B cell (primary cell): ENCODE results near the gene HAVCR2. TPM values are rescaled to one million over a fixed set of nuclear protein-coding genes. Genes with fewer than 3 reads are reported as not detected.

Experiments used
- ATAC-seq: fragments of 200-7000 bp; cut with Tn5 transposase; one replicate; pipeline ENCODE4 v1.10.0; 2021; ENCODE audit warnings: low read depth, mild to moderate bottlenecking, moderate number of reproducible peaks, moderate library complexity
- CTCF ChIA-PET: fragments of 350-600 bp; sonication (Branson Sonifier 250); formaldehyde crosslinking; loops from one replicate; lab custom pipeline; 2021; ENCODE audit warnings: antibody characterized with exemption, inconsistent platforms; lab: Charles Lee
- POLR2A ChIA-PET: fragments of 350-600 bp; sonication (Branson Sonifier 250); formaldehyde crosslinking; loops from one replicate; lab custom pipeline; 2021; ENCODE audit warnings: antibody characterized with exemption; lab: Charles Lee
- DNase-seq: peaks from one replicate; pipeline ENCODE4 v3.0.0; 2013
- H2AFZ ChIP-seq: 2 replicates; pipeline ENCODE4 v1.6.1; 2012; ENCODE audit warnings: mild to moderate bottlenecking, low read depth, low read length; ENCODE audit not compliant: insufficient read depth, poor library complexity, severe bottlenecking
- H3K27ac ChIP-seq, 2 donors: 1 replicate in 1 of 2; 2 replicates in 1 of 2; pipeline ENCODE4 v1.5.1; 2012 to 2013; ENCODE audit warnings: low read length in 2 of 2, mild to moderate bottlenecking in 2 of 2, moderate library complexity in 1 of 2
- H3K27me3 ChIP-seq, 4 experiments: fragments of 200-600 bp in 1 of 4; sonication (generic) in 1 of 4; replicated peaks in 1 of 4; 1 replicate in 2 of 4; 2 replicates in 2 of 4; pipeline versions ENCODE4 v1.6.1 to v1.7.0; 2013 to 2016; ENCODE audit warnings: low read length in 3 of 4, mild to moderate bottlenecking in 2 of 4, mixed read lengths in 1 of 4, moderate library complexity in 1 of 4; ENCODE audit not compliant: insufficient read depth in 4 of 4, control insufficient read depth in 3 of 4; ENCODE audit errors: control extremely low read depth in 1 of 4
- H3K36me3 ChIP-seq, 2 experiments: replicated peaks in 1 of 2; 1 replicate in 1 of 2; 2 replicates in 1 of 2; pipeline versions ENCODE4 v1.6.1 to v1.7.1; 2013; ENCODE audit warnings: low read length in 1 of 2; ENCODE audit not compliant: insufficient read depth in 2 of 2, control insufficient read depth in 1 of 2; ENCODE audit errors: control extremely low read depth in 1 of 2, extremely low read depth in 1 of 2
- H3K4me1 ChIP-seq, 2 donors: fragments of 200-600 bp in 1 of 2; sonication (generic) in 1 of 2; 1 replicate in 1 of 2; 2 replicates in 1 of 2; pipeline versions ENCODE4 v1.5.1 to v1.6.1; 2013 to 2017; ENCODE audit warnings: low read length in 2 of 2; ENCODE audit not compliant: control insufficient read depth in 2 of 2, insufficient read depth in 2 of 2
- H3K4me2 ChIP-seq: replicated peaks from 2 replicates; pipeline ENCODE3; 2012; ENCODE audit warnings: mild to moderate bottlenecking, low read depth, low read length; ENCODE audit not compliant: poor library complexity, severe bottlenecking
- H3K4me3 ChIP-seq, 5 experiments: fragments of 200-600 bp in 1 of 5; sonication (generic) in 1 of 5; 1 replicate in 3 of 5; 2 replicates in 2 of 5; pipeline versions ENCODE4 v1.5.1 to v1.7.0; 2011 to 2016; ENCODE audit warnings: low read length in 4 of 5, mild to moderate bottlenecking in 4 of 5, low read depth in 2 of 5, control low read depth in 1 of 5, moderate library complexity in 1 of 5; ENCODE audit not compliant: insufficient read depth in 1 of 5; ENCODE audit errors: control extremely low read depth in 1 of 5, extremely low read depth in 1 of 5
- H3K79me2 ChIP-seq: fragments of 200-600 bp; sonication (generic); one replicate; pipeline ENCODE4 v1.6.0; 2016; ENCODE audit warnings: low read length; ENCODE audit not compliant: control insufficient read depth, insufficient read depth
- H3K9ac ChIP-seq: fragments of 200-600 bp; sonication (generic); 2 replicates; pipeline ENCODE4 v1.6.1; 2017; ENCODE audit warnings: mild to moderate bottlenecking, low read length, moderate library complexity
- H3K9me3 ChIP-seq, 3 donors: one replicate each; pipeline versions ENCODE4 v1.6.1 to v1.7.1; 2013; ENCODE audit warnings: low read length in 2 of 3; ENCODE audit not compliant: control insufficient read depth in 2 of 3, insufficient read depth in 1 of 3; ENCODE audit errors: control extremely low read depth in 1 of 3
- H4K20me1 ChIP-seq: 2 replicates; pipeline ENCODE4 v1.6.0; 2012; ENCODE audit warnings: mild to moderate bottlenecking, low read length; ENCODE audit not compliant: insufficient read depth, control insufficient read depth, poor library complexity, severe bottlenecking
- H3K27ac Mint-ChIP-seq: one replicate; pipeline ENCODE4 v1.8.0; 2021; ENCODE audit warnings: mixed read lengths
- H3K27me3 Mint-ChIP-seq: one replicate; pipeline ENCODE4 v1.8.0; 2021; ENCODE audit warnings: mixed read lengths
- H3K4me1 Mint-ChIP-seq: one replicate; pipeline ENCODE4 v1.8.0; 2021; ENCODE audit warnings: mixed read lengths
- H3K4me3 Mint-ChIP-seq: one replicate; pipeline ENCODE4 v1.8.0; 2021; ENCODE audit warnings: mixed read lengths
- H3K9me3 Mint-ChIP-seq: one replicate; pipeline ENCODE4 v1.8.0; 2022; ENCODE audit warnings: mixed read lengths; ENCODE audit not compliant: insufficient read depth
- CTCF ChIP-seq: fragments of 200-600 bp; IDR thresholded peaks from one replicate; pipeline ENCODE4 v1.8.0; 2022; ENCODE audit warnings: antibody characterized with exemption, mild to moderate bottlenecking
- EZH2 ChIP-seq: IDR thresholded peaks from 2 replicates; pipeline ENCODE4 v1.6.1; 2012; ENCODE audit warnings: borderline replicate concordance, low read depth, mild to moderate bottlenecking, moderate library complexity, low read length; ENCODE audit not compliant: insufficient read depth, poor library complexity, severe bottlenecking
- WGBS: methylation state at CpG from one replicate; pipeline ENCODE4 v1.1.5; 2013; ENCODE audit warnings: missing lambda C conversion rate; ENCODE audit not compliant: insufficient coverage; 5-methylcytosine and 5-hydroxymethylcytosine counted together
- intact Hi-C: fragments of 100-400 bp; cut with micrococcal nuclease; formaldehyde crosslinking; loops from one replicate; pipeline ENCODE4 v1.10.0; 2022
- polyA plus RNA-seq: library from polyadenylated mRNA; depleted of rRNA; stranded (reverse); fragments of >200 nt; gene quantifications from 2 replicates; pipeline ENCODE4 v1.2.3, GENCODE V29; 2012
- total RNA-seq, 2 donors: library from RNA; stranded (reverse); fragments of 120-200 nt in 1 of 2; gene quantifications; 1 replicate in 1 of 2; 2 replicates in 1 of 2; pipeline versions ENCODE4 v1.2.3 to v1.2.4, GENCODE V29; 2013 to 2022

Gene HAVCR2
- total and polyA plus RNA-seq, 2 donors (not counting 1 experiment from before 2014, with no cell fraction given) = 0.64 to 2.3 TPM

GRCh38 chr5:157100140-157100679, 8.6 kb downstream of the HAVCR2 start:
- DNase-seq (no peak), ATAC-seq (no peak)
- H3K27ac ChIP-seq = no peak overlapping the region
- H3K27me3 ChIP-seq = no peaks in the 10 kb centered on the region
- TF ChIP-seq CTCF (no peak), EZH2 (no peak)
- 20% methylated on average over 1 of the region's 2 CpGs for WGBS
- no peak overlapping the region for H3K4me3 Mint-ChIP-seq
- H3K9ac ChIP-seq = no peak overlapping the region
- H2AFZ ChIP-seq = no peak overlapping the region
- no peak overlapping the region for H3K27ac Mint-ChIP-seq
- H3K9me3 Mint-ChIP-seq = no peaks in the 10 kb centered on the region
- no peaks in the 10 kb centered on the region for H3K36me3 ChIP-seq
- intact Hi-C loops = no loop called here
- no peaks in the 10 kb centered on the region for H3K27me3 Mint-ChIP-seq
- POLR2A ChIA-PET = no interaction called here
- no peaks in the 10 kb centered on the region for H4K20me1 ChIP-seq
- H3K4me1 Mint-ChIP-seq = peaks cover 3% of the 10 kb centered on the region
- H3K4me2 ChIP-seq = no peak overlapping the region
- no peaks in the 10 kb centered on the region for H3K9me3 ChIP-seq
- H3K79me2 ChIP-seq = no peaks in the 10 kb centered on the region
- H3K4me1 ChIP-seq = no peaks in the 10 kb centered on the region
- H3K4me3 ChIP-seq = no peak overlapping the region
- CTCF ChIA-PET = no interaction called here

GRCh38 chr5:157088342-157088990, 20.4 kb downstream of the HAVCR2 start:
- Mint-ChIP-seq H3K27ac (peak overlapping the region; percentile 8), H3K4me1 (no peaks in the 10 kb centered on the region), H3K4me3 (no peak overlapping the region), H3K27me3 (no peaks in the 10 kb centered on the region), H3K9me3 (no peaks in the 10 kb centered on the region)
- POLR2A ChIA-PET = no interaction called here
- DNase-seq (no peak), ATAC-seq (no peak)
- H3K4me1 ChIP-seq = no peaks in the 10 kb centered on the region
- no peaks in the 10 kb centered on the region for H4K20me1 ChIP-seq
- H3K27ac ChIP-seq = no peak overlapping the region
- H2AFZ ChIP-seq = peak overlapping the region; percentile 5
- no peak overlapping the region for H3K9ac ChIP-seq
- intact Hi-C loops = no loop called here
- no peak overlapping the region for H3K4me3 ChIP-seq
- WGBS = no CpG with 5 or more reads among the region's 3 CpGs
- H3K4me2 ChIP-seq = no peak overlapping the region
- TF ChIP-seq EZH2 = no peak
- no peaks in the 10 kb centered on the region for H3K27me3 ChIP-seq
- no peaks in the 10 kb centered on the region for H3K9me3 ChIP-seq
- peaks cover 0 to 3% of the 10 kb centered on the region in 2 experiments for H3K36me3 ChIP-seq
- CTCF ChIA-PET = interaction anchor here (0.8 kb wide), 1 partner anchor 151 kb away, joined by 3 read pairs; no protein-coding TSS in a partner anchor
- no peaks in the 10 kb centered on the region for H3K79me2 ChIP-seq
